ENCODE results near the gene KIF19. TPM values are rescaled to one million over a fixed set of nuclear protein-coding genes. Genes with fewer than 3 reads are reported as not detected.

The KIF19 gene
- total RNA-seq, 4 donors from 2014 or later = 1.7 to 20.7 (median 4.8) TPM; not detected in 1

Other genes starting within 250 kb of the KIF19 start
- gene RPL38, start 122.5 kb upstream of the KIF19 start, total RNA-seq = 1,000 to 10,000 TPM in 2 of 4 donors, 100 to 1,000 TPM in 1, 10 to 100 TPM in 1; 87.9 to 1,969 (median 610) TPM
- 10 to 100 TPM in 2 of 4 donors, 1 to 10 TPM in 1, under 1 TPM in 1; 0.51 to 34.8 (median 10.3) TPM for gene TTYH2, start 112.7 kb upstream of the KIF19 start, total RNA-seq
- 1 to 10 TPM in 1 of 4 donors, not detected in 3; 2.1 TPM for gene DNAI2, start 52.0 kb upstream of the KIF19 start, total RNA-seq
- gene BTBD17, start 35.6 kb downstream of the KIF19 start, total RNA-seq = under 1 TPM in 1 of 4 donors, not detected in 3; 0.14 TPM
- gene GPR142, start 41.3 kb downstream of the KIF19 start, total RNA-seq = under 1 TPM in 1 of 4 donors, not detected in 3; 0.73 TPM
- 10 to 100 TPM in 3 of 4 donors, 1 to 10 TPM in 1; 2.8 to 56.8 (median 27.6) TPM for gene GPRC5C, start 105.9 kb downstream of the KIF19 start, total RNA-seq
- gene CD300A, start 140.4 kb downstream of the KIF19 start, total RNA-seq = 10 to 100 TPM in 1 of 4 donors, 1 to 10 TPM in 2, not detected in 1; 3.2 to 10.9 (median 4.0) TPM
- gene CD300LB, start 205.2 kb downstream of the KIF19 start, total RNA-seq = under 1 TPM in 2 of 4 donors, not detected in 2; 0.48 to 0.59 TPM
- under 1 TPM in 2 of 4 donors, not detected in 2; 0.21 to 0.27 TPM for gene CD300C, start 219.9 kb downstream of the KIF19 start, total RNA-seq
- not detected for gene CD300H, start 241.3 kb downstream of the KIF19 start, total RNA-seq

All from uterus (tissue), 4 donors.